ENCODE results near the gene CLDN5.

GRCh38 chr22:19523240-19524169 is 705 bp downstream of the CLDN5 start:
- no peak for TF ChIP-seq POLR2AphosphoS5 (IDR thresholded peaks at IDR 0.05; ENCODE audit: low read depth, low read length)
- TF ChIP-seq CTCF (IDR thresholded peaks at IDR 0.05; ENCODE audit: control extremely low read depth in 1 of 3, insufficient read depth in 1 of 3, low read depth in 1 of 3, low read length in 3 of 3): no peak
- no peak for TF ChIP-seq KDM1A (IDR thresholded peaks at IDR 0.05; ENCODE audit: borderline replicate concordance, low read length)
- TF ChIP-seq RAD21 (IDR thresholded peaks at IDR 0.05 in 1 of 2, conservative IDR thresholded peaks at IDR 0.05 in 1 of 2; ENCODE audit: low read depth in 2 of 2, low read length in 2 of 2): no peak; a peak in 1 of 4 replicates
- TF ChIP-seq CBX5 (IDR thresholded peaks at IDR 0.05; ENCODE audit: low read depth, low read length): no peak
- no peak for TF ChIP-seq USF2 (IDR thresholded peaks at IDR 0.05; ENCODE audit: low read length)
- peak; percentile 72 for TF ChIP-seq EZH2 (IDR thresholded peaks at IDR 0.05; ENCODE audit: low read depth, low read length, severe bottlenecking)
- TF ChIP-seq MAFK (IDR thresholded peaks at IDR 0.05; ENCODE audit: low read depth, low read length): no peak
- peak; percentile 47; the same call in 1 of the 2 replicates for TF ChIP-seq TBP (IDR thresholded peaks at IDR 0.05; ENCODE audit: low read depth, low read length)
- TF ChIP-seq POLR2A (IDR thresholded peaks at IDR 0.05; ENCODE audit: control extremely low read depth in 1 of 2, low read depth in 2 of 2, low read length in 2 of 2): no peak
- TF ChIP-seq RNF2 (IDR thresholded peaks at IDR 0.05; ENCODE audit: borderline replicate concordance, low read depth, low read length, missing control alignments, poor library complexity, severe bottlenecking): no peak

Data from H1 (cell line).